Stimulated activated CD4-positive, alpha-beta T cell treated with anti-CD3 and anti-CD28 coated beads, TNF-alpha, amount 100 ng/mL, for 4 hours (primary cell): Measurements from ENCODE around the gene HCFC1.

Source experiments
- DNase-seq, 3 experiments: peaks; one replicate each; pipeline ENCODE4 v3.0.0-alpha.2; 2020; ENCODE audit warnings: low read depth in 3 of 3

Gene HCFC1

GRCh38 chrX:153958605-153959004 is 13.0 kb downstream of the HCFC1 start:
- no peak for DNase-seq

- DNase-seq = no peak
These were observed 14.4 kb downstream of the HCFC1 start for GRCh38 chrX:153957224-153957623.

DNA sequence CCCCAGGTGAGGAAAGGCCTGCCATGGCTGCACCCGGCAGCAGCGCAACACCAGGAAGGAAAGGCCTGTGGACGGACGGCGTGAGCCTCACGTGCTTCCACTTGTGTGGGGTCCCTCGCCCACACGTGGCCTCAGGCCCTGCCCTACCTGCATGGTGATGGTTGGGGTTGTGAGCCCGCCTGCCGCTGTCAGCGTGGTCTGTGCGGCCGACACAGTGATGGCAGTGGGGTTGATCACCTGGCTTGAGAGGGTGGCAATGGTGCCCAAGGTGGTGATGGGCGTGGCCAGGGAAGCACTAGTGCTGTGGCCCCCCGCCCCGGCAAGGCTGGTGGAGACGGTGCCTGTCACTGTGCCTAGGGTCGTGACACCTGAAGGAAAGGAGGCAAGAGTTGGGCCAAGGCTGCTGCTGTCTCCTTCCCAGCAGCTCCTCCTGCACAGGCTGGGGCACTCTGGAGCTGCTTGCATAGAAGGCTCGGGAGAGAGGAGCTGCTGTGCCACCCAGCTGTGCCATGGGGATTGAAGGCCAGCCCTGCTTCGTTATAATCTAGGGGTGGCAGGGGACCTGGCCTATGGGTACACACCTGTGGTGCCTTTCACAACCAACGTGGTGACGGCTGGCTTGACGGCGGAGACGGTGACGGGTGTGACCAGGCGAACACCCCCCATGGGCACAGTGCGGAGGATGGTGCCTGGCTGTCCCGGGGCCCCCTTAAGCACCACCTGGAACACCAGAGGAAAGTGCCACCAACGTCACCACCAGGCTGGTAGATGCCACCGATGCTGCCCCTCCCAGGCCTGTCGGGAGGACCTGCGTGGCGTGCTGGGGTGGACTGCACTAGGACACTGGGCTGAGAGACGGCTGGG is 15.3 kb downstream of the HCFC1 start:
- no peak for DNase-seq

GRCh38 chrX:153955228-153955732 is 16.3 kb downstream of the HCFC1 start:
- no peak for DNase-seq

- no peak for DNase-seq
These were observed 16.9 kb downstream of the HCFC1 start for GRCh38 chrX:153954558-153955227.

- no peak for DNase-seq
These were observed 17.6 kb downstream of the HCFC1 start for GRCh38 chrX:153953892-153954557.

DNA sequence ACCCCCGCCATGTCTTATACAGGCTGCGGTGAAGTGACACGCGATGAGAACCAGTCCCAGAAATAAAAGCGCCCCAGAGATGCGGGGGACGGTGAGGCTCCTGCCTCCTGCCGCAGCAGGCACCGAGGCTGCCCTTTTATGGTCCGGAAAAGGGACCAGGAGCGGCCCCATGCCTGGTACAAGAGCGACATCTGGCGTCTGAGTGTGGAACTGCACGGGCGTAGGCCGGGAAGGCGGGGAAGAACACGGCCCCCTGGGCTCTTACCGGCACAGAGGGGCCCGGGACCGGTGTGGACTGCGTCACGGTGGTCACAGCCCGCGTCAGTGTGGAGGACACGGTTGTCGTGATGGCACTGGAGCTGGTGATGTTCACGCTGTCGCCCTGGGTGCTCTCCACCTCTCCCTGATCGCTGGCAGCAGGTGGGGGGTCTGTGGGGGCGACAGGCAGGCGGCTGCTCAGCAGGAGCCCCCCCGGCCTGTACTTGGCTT is 18.2 kb downstream of the HCFC1 start:
- DNase-seq = peak; percentile 57 to 63 (median 58)

- DNase-seq = no peak
These were observed 19.1 kb downstream of the HCFC1 start for GRCh38 chrX:153952373-153953026.

DNA sequence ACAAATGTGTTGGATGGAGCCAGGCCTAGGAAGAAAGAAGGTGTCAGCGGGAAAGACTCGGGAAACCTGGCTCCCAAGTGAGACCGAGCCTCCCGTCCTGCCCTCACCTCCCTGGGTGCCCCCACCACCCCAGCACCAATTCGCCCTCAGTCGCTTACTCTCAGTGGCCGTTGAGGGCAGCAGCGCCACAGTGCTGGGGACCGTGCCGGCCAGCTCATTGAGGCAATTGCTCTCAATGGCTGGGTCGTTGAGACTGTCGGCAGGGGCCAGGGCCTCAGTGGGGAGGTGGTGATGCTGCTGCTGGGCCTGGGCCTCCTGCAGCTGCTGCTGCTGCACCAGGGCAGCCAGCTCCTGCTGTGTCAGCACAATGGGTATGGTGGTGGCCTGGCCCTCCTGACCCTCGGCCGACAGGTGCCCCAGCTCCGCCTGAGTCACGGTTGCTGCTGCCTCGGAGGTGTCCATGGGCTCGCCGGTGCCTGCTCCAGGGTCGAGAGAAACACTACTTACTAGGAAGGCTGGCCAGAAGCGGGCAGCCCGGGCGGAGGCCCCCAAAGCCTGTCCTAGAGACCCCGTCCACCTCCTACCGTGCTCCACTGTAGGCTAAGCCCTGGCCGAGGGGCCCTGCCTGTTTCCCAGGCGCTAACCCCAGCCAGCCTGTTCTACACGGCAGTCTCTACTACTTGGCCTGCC is 19.8 kb downstream of the HCFC1 start:
- DNase-seq = no peak

GRCh38 chrX:153950127-153950526 is 21.5 kb downstream of the HCFC1 start:
- no peak for DNase-seq

GRCh38 chrX:153948847-153949805 is 22.5 kb downstream of the HCFC1 start:
- no peak for DNase-seq

DNA sequence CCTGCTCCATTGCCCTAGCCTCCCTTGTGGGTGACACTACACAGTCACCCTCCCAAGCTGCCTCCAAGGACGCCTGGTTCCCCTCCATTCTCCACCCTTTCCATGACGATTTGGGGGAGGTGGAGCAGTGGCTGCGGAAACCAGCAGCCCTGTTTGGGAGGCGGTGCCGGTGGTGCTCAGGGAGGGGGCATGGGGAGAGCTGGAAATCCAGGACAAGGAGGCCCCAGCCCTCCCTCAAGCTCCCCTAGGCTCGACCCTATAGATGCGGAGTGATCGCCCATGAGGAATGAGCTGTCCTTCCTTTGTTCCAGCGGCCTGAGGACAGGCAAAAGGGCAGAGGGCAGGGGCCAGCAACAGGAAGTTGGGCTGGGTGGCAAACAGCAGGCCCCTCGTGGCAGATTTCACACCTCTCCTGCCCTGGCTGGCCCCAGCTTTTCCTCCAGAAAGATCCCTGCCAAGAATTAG is 23.6 kb downstream of the HCFC1 start:
- no peak for DNase-seq

DNA sequence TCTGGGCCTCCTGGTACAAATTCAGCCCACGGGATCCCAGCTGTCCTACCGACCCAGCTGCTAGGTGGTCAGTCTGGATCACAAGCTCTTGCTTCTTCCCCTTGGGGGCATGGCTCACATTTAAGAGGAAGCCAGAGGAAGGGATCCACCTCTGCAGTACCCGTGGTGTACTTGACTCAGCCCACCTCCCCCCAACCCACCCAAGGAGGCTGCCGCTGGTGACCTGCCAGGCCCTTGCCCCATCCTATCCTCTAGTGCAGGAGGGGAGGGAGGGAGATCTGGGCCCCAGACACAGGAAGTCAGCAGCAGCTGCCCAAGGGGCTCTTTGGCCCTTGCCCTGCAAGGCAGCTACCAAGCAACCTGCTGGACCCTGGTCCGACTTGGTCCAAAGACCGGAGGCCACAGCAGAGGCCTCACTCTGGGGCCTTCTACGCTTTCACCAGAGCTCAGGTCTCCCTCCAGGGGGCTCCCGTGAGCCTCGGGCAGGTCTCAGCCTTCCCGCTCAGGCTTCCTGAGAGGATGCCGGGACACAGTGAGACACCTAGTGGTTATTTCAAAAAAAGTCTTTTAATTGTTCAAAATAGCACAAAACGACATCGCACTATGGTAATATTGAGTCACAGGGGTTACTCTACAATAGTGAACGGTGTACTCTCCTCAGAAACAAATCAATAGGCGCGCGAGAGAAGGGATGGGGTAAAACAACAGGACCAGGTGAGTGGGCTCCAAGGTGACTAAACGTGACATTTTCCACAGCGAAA is 24.4 kb downstream of the HCFC1 start:
- DNase-seq = peak in 2 of 3 experiments; percentile 57 to 61

GRCh38 chrX:153945956-153946943 is 25.4 kb downstream of the HCFC1 start:
- no peak for DNase-seq

DNA sequence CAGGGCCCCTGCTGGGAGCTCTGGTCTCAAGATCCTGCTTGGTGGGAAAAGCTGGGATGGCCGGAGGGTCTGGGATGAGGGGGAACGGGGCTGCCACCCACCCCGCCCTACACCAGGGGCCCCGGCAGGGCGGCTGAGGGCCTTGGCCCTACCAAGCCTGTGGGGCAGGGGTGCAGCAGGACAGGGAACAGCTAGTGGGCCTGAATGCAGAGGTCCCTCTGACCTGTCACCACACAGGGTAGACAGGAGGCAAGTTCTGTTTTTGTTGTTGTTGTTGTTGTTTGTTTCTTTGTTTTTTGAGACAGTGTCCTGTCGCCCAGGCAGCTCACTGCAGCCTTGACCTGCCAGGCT is 26.8 kb downstream of the HCFC1 start:
- no peak for DNase-seq

GRCh38 chrX:153944140-153944799 is 27.3 kb downstream of the HCFC1 start, which contains the start of gene RENBP:
RENBP (minus strand) TSS chrX:153944643; CDS start chrX:153944610, 33 bp downstream.
- no peak for DNase-seq
